CD8-positive, alpha-beta memory T cell (primary cell): Measurements from ENCODE around the gene WFDC10A. TPM values are rescaled to one million over a fixed set of nuclear protein-coding genes. Genes with fewer than 3 reads are reported as not detected.
"Not testable (repeated sequence)": the region's sequence is repeated elsewhere in the genome, so short reads cannot be mapped to it uniquely, and the experiment has no call there.

Experiments
- CTCF ChIA-PET: fragments of 350-600 bp; sonication (Branson Sonifier 250); formaldehyde crosslinking; loops from one replicate; lab custom pipeline; 2021; ENCODE audit warnings: antibody characterized with exemption; lab: Charles Lee
- POLR2A ChIA-PET: fragments of 350-600 bp; sonication (Branson Sonifier 250); formaldehyde crosslinking; loops from one replicate; lab custom pipeline; 2021; ENCODE audit warnings: antibody characterized with exemption; lab: Charles Lee
- DNase-seq, 5 donors: peaks; one replicate each; pipeline versions ENCODE4 v3.0.0 to v3.0.0-alpha.2; 2020 to 2022; ENCODE audit warnings: mixed read lengths in 1 of 5
- H3K27ac ChIP-seq: one replicate; pipeline ENCODE4 v1.7.0; 2013; ENCODE audit warnings: low read depth, mild to moderate bottlenecking, low read length, moderate library complexity
- H3K27me3 ChIP-seq: 2 replicates; pipeline ENCODE4 v1.7.0; 2013; ENCODE audit warnings: low read length, mild to moderate bottlenecking; ENCODE audit not compliant: insufficient read depth, poor library complexity, severe bottlenecking
- H3K36me3 ChIP-seq: 2 replicates; pipeline ENCODE4 v1.7.0; 2013; ENCODE audit warnings: mild to moderate bottlenecking, low read length, moderate library complexity; ENCODE audit not compliant: insufficient read depth
- H3K4me1 ChIP-seq: 2 replicates; pipeline ENCODE4 v1.7.0; 2013; ENCODE audit warnings: mild to moderate bottlenecking, low read length, moderate library complexity; ENCODE audit not compliant: insufficient read depth
- H3K4me3 ChIP-seq: 2 replicates; pipeline ENCODE4 v1.7.0; 2013; ENCODE audit warnings: mild to moderate bottlenecking, low read length
- H3K9me3 ChIP-seq: 2 replicates; pipeline ENCODE4 v1.7.0; 2013; ENCODE audit warnings: mild to moderate bottlenecking, low read length
- H3K27ac Mint-ChIP-seq, 8 donors: one replicate each; pipeline ENCODE4 v1.8.0; 2020 to 2021; ENCODE audit warnings: mixed read lengths in 8 of 8, mild to moderate bottlenecking in 6 of 8, inconsistent platforms in 3 of 8, moderate library complexity in 3 of 8
- H3K27me3 Mint-ChIP-seq, 2 donors: one replicate each; pipeline ENCODE4 v1.8.0; 2020 to 2021; ENCODE audit warnings: mixed read lengths in 2 of 2, mild to moderate bottlenecking in 1 of 2, moderate library complexity in 1 of 2
- H3K36me3 Mint-ChIP-seq, 3 donors: one replicate each; pipeline ENCODE4 v1.8.0; 2020 to 2021; ENCODE audit warnings: mixed read lengths in 3 of 3, inconsistent platforms in 1 of 3, mild to moderate bottlenecking in 1 of 3
- H3K4me1 Mint-ChIP-seq, 3 donors: one replicate each; pipeline ENCODE4 v1.8.0; 2020 to 2021; ENCODE audit warnings: mixed read lengths in 3 of 3, inconsistent platforms in 1 of 3, mild to moderate bottlenecking in 1 of 3
- H3K4me3 Mint-ChIP-seq, 7 donors: one replicate each; pipeline ENCODE4 v1.8.0; 2020 to 2021; ENCODE audit warnings: mixed read lengths in 7 of 7, mild to moderate bottlenecking in 6 of 7, moderate library complexity in 4 of 7, inconsistent platforms in 2 of 7
- H3K9me3 Mint-ChIP-seq, 5 donors: one replicate each; pipeline ENCODE4 v1.8.0; 2020 to 2022; ENCODE audit warnings: mixed read lengths in 5 of 5, mild to moderate bottlenecking in 3 of 5, moderate library complexity in 2 of 5, inconsistent platforms in 1 of 5
- polyA plus RNA-seq: library from polyadenylated mRNA; unstranded; fragments of 300-500 nt; fragmentation: Illumina TruSeq; gene quantifications from one replicate; pipeline ENCODE4 v1.2.3, GENCODE V29; 2021
- total RNA-seq, 2 experiments: library from RNA; stranded (reverse); gene quantifications; one replicate each; pipeline ENCODE4 v1.2.3, GENCODE V29; 2021

The WFDC10A gene
- total and polyA plus RNA-seq, 3 experiments from 2014 or later = not detected

DNA sequence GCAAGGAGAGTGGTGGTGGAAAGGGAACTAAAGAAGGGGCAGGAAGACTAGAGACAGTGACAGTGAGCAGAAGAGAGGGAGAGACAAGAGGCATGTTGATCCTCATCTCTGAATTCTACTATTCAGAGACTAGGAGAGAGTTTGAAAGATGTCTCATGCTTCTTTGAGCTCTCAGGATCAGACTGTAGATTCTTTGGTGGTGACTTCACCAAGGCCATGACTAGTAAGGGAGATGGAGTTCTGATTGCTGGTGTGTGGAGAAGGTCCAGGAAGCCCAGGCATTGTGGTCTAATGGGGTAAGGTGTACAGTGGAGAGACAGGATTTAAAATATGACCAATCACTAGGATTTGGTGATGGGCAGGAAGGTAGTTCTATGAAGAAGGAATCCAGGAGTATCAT is 832 bp downstream of the WFDC10A start:
- Mint-ChIP-seq H3K4me3 (no peak overlapping the region), H3K27ac (no peak overlapping the region), H3K9me3 (no peaks in the 10 kb centered on the region), H3K4me1 (peaks cover 2 to 4% (median 4%) of the 10 kb centered on the region in 3 donors), H3K36me3 (peaks cover 0 to 2% (median 0%) of the 10 kb centered on the region in 3 donors), H3K27me3 (peaks cover 19 to 46% of the 10 kb centered on the region in 2 donors)
- no peak for DNase-seq
- no peaks in the 10 kb centered on the region for H3K4me1 ChIP-seq
- CTCF ChIA-PET = interaction anchor here (1.6 kb wide), 1 partner anchor 140 kb away, joined by 6 read pairs; no protein-coding TSS in a partner anchor
- POLR2A ChIA-PET = no interaction called here
- H3K4me3 ChIP-seq = no peak overlapping the region
- no peak overlapping the region for H3K27ac ChIP-seq
- no peaks in the 10 kb centered on the region for H3K27me3 ChIP-seq
- H3K9me3 ChIP-seq = no peaks in the 10 kb centered on the region
- H3K36me3 ChIP-seq = no peaks in the 10 kb centered on the region

DNA sequence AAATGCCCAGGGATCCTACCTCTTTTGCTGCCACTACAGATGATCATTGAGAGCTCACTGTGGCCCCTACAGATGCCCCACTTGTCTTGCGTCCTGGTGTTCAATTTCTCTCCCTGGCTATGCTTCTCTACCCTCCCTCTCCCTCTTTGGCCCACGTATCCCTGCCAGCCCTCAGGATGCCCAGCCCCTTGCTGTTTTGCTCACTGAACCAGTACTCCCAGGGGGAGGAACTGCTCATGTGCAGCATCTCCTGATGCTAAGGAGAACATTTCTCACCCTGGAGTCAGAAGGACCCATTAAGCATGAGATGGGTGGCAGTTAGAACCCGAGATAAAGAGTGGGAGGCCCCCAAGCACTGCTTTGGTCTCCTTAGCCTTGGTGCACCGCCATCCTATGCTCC is 1.6 kb downstream of the WFDC10A start, which contains the start of gene WFDC9:
Gene WFDC9 (minus strand): TSS at position 101 of the 400 bp plus-strand sequence. CDS start 21,103 bp downstream, outside the sequence.
- H3K9me3 ChIP-seq = no peaks in the 10 kb centered on the region
- DNase-seq = no peak
- H3K27ac ChIP-seq = no peak within 1 kb of the TSS
- H3K27me3 Mint-ChIP-seq = peaks cover 18 to 42% of the 10 kb centered on the region in 2 donors
- POLR2A ChIA-PET = no interaction called here
- H3K36me3 Mint-ChIP-seq = peaks cover 0 to 2% (median 0%) of the 10 kb centered on the region in 3 donors
- H3K4me1 ChIP-seq = no peaks in the 10 kb centered on the region
- H3K4me1 Mint-ChIP-seq = peaks cover 2 to 4% (median 4%) of the 10 kb centered on the region in 3 donors
- H3K36me3 ChIP-seq = no peaks in the 10 kb centered on the region
- no peak within 1 kb of the TSS for H3K4me3 ChIP-seq
- CTCF ChIA-PET = no interaction called here
- peak within 1 kb of the TSS in 1 of 8 donors; percentile 9 for H3K27ac Mint-ChIP-seq
- no peaks in the 10 kb centered on the region for H3K27me3 ChIP-seq
- no peaks in the 10 kb centered on the region for H3K9me3 Mint-ChIP-seq
- H3K4me3 Mint-ChIP-seq = no peak within 1 kb of the TSS

DNA sequence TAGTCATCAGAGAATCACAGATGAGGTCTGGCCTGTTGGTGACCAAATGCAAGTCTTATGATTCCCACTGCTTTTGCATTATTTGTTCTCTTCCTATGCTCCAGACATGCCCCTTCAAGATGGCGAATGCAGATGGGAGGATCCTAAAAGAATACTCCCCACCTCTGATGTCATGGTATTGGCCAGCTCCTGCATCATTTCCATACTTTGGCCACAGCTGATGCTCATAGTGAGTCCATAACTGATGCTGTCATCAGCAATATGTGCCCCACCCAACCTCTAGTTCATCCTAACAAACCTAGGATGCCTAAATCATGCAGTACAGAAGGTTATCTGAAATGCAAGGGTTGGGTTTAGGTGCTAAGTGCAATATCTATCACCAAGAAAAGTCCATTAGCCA is 7.0 kb downstream of the WFDC10A start:
- H3K9me3 ChIP-seq = no peaks in the 10 kb centered on the region
- H3K4me3 Mint-ChIP-seq = no peak overlapping the region
- CTCF ChIA-PET = no interaction called here
- no peaks in the 10 kb centered on the region for H3K4me1 Mint-ChIP-seq
- peaks cover 15 to 29% of the 10 kb centered on the region in 2 donors for H3K27me3 Mint-ChIP-seq
- POLR2A ChIA-PET = no interaction called here
- DNase-seq = no peak
- no peaks in the 10 kb centered on the region for H3K36me3 Mint-ChIP-seq
- H3K27ac ChIP-seq = no peak overlapping the region
- H3K4me1 ChIP-seq = no peaks in the 10 kb centered on the region
- no peak overlapping the region for H3K27ac Mint-ChIP-seq
- H3K9me3 Mint-ChIP-seq = no peaks in the 10 kb centered on the region
- no peaks in the 10 kb centered on the region for H3K36me3 ChIP-seq
- no peaks in the 10 kb centered on the region for H3K27me3 ChIP-seq
- H3K4me3 ChIP-seq = no peak overlapping the region

DNA sequence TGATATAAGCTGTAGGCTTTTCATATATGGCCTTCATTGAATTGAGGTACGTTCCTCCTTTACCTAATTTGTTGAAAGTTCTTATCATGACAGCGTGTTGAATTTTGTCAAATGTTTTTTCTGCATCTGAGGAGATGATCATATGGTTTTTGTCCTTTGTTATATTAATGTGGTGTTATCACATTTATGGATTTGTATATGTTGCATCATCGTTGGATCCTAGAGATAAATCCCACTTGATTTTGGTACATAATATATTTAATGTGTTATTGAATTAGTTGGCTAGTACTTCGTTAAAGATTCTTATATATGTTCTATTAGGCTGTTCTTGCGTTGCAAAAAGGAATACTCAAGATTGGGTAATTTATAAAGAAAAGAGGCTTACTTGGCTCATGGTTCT is 10.1 kb downstream of the WFDC10A start:
- H3K27me3 ChIP-seq = no peaks in the 10 kb centered on the region
- no peaks in the 10 kb centered on the region for H3K36me3 Mint-ChIP-seq
- ChIA-PET POLR2A (no interaction called here), CTCF (no interaction called here)
- H3K4me3 ChIP-seq = no peak overlapping the region
- no peak overlapping the region for H3K27ac ChIP-seq
- no peaks in the 10 kb centered on the region for H3K9me3 Mint-ChIP-seq
- H3K27ac Mint-ChIP-seq = no peak overlapping the region
- H3K4me3 Mint-ChIP-seq = no peak overlapping the region
- no peaks in the 10 kb centered on the region for H3K4me1 Mint-ChIP-seq
- DNase-seq = no peak
- peaks cover 10 to 22% of the 10 kb centered on the region in 2 donors for H3K27me3 Mint-ChIP-seq
- no peaks in the 10 kb centered on the region for H3K36me3 ChIP-seq
- H3K9me3 ChIP-seq = no peaks in the 10 kb centered on the region
- H3K4me1 ChIP-seq = no peaks in the 10 kb centered on the region

DNA sequence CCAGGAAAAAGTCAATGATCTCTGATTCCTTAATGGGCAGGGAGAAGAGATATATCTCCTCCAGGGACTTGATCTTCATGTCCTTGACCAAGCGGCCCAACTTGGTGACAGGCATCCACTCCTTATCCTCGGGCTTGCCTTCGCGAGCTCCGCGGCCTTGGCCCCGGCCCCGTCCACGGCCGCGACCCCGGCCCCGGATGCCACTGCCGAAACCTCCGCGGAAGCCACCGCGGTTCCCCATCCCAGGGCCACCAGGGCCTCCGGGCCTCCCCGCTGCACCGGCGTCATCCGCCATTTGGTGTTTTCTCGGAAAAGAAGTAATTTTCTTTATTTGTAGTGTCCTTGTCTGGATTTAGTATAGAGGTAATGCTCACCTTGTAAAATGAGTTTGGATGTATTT is 11.5 kb downstream of the WFDC10A start:
- H3K9me3 ChIP-seq, H3K4me1 Mint-ChIP-seq, POLR2A ChIA-PET, DNase-seq, H3K27me3 ChIP-seq, H3K27ac ChIP-seq, H3K4me3 Mint-ChIP-seq, H3K4me3 ChIP-seq, H3K27ac Mint-ChIP-seq, H3K4me1 ChIP-seq, H3K36me3 Mint-ChIP-seq, H3K36me3 ChIP-seq, H3K9me3 Mint-ChIP-seq: not testable (repeated sequence)
- H3K27me3 Mint-ChIP-seq = peaks cover 10 to 22% of the 10 kb centered on the region in 2 donors
- CTCF ChIA-PET = interaction anchor here (1.0 kb wide), 1 partner anchor 94 kb away, joined by 3 read pairs; no protein-coding TSS in a partner anchor

DNA sequence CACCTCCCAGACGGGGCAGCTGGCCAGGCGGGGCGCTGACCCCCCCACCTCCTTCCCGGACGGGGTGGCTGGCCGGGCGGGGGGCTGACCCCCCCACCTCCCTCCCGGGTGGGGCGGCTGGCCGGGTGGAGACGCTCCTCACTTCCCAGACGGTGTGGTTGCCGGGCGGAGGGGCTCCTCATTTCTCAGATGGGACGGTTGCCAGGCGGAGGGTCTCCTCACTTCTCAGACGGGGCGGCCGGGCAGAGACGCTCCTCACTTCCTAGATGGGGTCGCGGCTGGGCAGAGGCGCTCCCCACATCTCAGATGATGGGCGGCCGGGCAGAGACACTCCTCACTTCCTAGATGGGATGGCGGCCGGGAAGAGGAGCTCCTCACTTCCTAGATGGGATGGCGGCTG is 16.3 kb downstream of the WFDC10A start:
- H3K27ac Mint-ChIP-seq, DNase-seq, H3K27me3 Mint-ChIP-seq, H3K4me3 Mint-ChIP-seq, H3K9me3 Mint-ChIP-seq, H3K9me3 ChIP-seq, CTCF ChIA-PET, H3K36me3 Mint-ChIP-seq, H3K27me3 ChIP-seq, H3K4me1 ChIP-seq, POLR2A ChIA-PET, H3K4me3 ChIP-seq, H3K36me3 ChIP-seq, H3K27ac ChIP-seq, H3K4me1 Mint-ChIP-seq: not testable (repeated sequence)

DNA sequence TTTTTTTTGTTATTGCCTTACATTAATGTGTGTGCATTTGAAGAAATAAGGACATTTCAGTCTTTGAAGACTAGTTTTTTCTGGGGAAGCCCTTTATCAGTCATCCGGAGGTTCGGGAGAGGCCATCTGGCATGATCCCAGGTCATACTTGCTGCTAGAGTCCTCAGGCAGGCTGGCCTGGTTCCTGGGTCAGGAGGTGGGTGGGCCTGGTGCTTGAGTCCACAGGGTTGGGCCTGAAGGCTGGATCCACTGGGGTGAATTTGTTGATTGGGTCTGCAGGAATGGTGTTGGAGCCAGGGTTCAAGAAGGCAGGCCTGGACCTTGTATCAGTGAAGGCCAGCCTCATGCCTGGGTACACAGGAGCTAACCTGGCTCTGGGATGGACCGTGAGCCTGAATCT is 17.3 kb downstream of the WFDC10A start:
- CTCF ChIA-PET = no interaction called here
- Histone ChIP-seq H3K36me3 (no peaks in the 10 kb centered on the region), H3K9me3 (no peaks in the 10 kb centered on the region), H3K4me3 (no peak overlapping the region), H3K4me1 (no peaks in the 10 kb centered on the region), H3K27me3 (no peaks in the 10 kb centered on the region), H3K27ac (no peak overlapping the region)
- no peaks in the 10 kb centered on the region for H3K36me3 Mint-ChIP-seq
- peaks cover 4 to 14% of the 10 kb centered on the region in 2 donors for H3K27me3 Mint-ChIP-seq
- H3K27ac Mint-ChIP-seq = no peak overlapping the region
- POLR2A ChIA-PET = no interaction called here
- H3K9me3 Mint-ChIP-seq = no peaks in the 10 kb centered on the region
- H3K4me3 Mint-ChIP-seq = no peak overlapping the region
- DNase-seq = no peak
- no peaks in the 10 kb centered on the region for H3K4me1 Mint-ChIP-seq

DNA sequence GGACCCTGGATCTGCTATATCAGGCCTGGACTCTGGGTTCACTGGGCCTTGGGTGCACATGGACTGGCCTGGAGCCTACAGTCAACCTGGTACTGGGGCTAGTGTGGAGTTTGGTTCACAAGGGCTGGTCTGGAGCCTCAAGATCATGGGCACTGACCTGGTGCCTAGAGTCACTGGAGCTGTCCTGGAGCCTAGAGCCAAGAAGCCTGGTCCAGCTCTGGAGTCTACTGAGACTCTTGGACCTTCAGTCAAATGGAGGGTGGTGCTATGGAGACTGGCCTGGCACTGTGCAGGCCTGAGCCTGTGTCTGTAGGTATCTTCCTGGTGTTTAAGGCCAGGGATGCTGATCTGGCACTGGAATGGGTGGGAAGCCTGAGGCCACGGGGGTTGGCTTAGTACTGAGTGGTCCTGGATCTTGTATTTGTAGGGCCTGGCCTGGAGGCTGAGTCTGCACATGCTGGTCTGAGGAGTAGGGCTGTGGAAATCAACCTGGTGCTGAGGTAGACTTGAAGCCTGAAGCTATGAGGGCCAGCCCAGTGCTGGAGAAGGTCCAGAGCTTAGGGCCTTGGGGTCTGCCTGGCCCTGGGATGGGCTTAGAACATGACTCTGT is 18.0 kb downstream of the WFDC10A start:
- POLR2A ChIA-PET = no interaction called here
- peaks cover 4 to 21% of the 10 kb centered on the region in 2 donors for H3K27me3 Mint-ChIP-seq
- H3K4me1 Mint-ChIP-seq = no peaks in the 10 kb centered on the region
- H3K4me3 Mint-ChIP-seq = no peak overlapping the region
- H3K36me3 Mint-ChIP-seq = no peaks in the 10 kb centered on the region
- no peaks in the 10 kb centered on the region for H3K9me3 ChIP-seq
- no peak for DNase-seq
- no peak overlapping the region for H3K27ac Mint-ChIP-seq
- H3K36me3 ChIP-seq = no peaks in the 10 kb centered on the region
- no peak overlapping the region for H3K4me3 ChIP-seq
- H3K4me1 ChIP-seq = no peaks in the 10 kb centered on the region
- no peaks in the 10 kb centered on the region for H3K9me3 Mint-ChIP-seq
- CTCF ChIA-PET = no interaction called here
- no peak overlapping the region for H3K27ac ChIP-seq
- no peaks in the 10 kb centered on the region for H3K27me3 ChIP-seq
